NCI-H2196 treated with DMSO at 0.1 percent for 48 hours (cell line): ENCODE results near the gene BNIP2.
"Not testable (repeated sequence)": the region's sequence is repeated elsewhere in the genome, so short reads cannot be mapped to it uniquely, and the experiment has no call there.

Experiments used
- DNase-seq: peaks from one replicate; lab custom pipeline; 2025; ENCODE audit not compliant: unreplicated experiment; lab: John Stamatoyannopoulos, UW

BNIP2 gene

GRCh38 chr15:59642351-59642750 lies 46.8 kb downstream of the BNIP2 start:
- no peak for DNase-seq

- not testable (repeated sequence) for DNase-seq
Measured at GRCh38 chr15:59637507-59637906, 51.6 kb downstream of the BNIP2 start.

GRCh38 chr15:59636184-59636583 lies 52.9 kb downstream of the BNIP2 start:
- DNase-seq: no peak

- DNase-seq: no peak
Measured at GRCh38 chr15:59632714-59633113, 56.4 kb downstream of the BNIP2 start.

- DNase-seq: no peak
Measured at GRCh38 chr15:59622289-59622688, 66.8 kb downstream of the BNIP2 start.

- no peak for DNase-seq
Measured at GRCh38 chr15:59618406-59618805, 70.7 kb downstream of the BNIP2 start.

- no peak for DNase-seq
Measured at GRCh38 chr15:59616379-59616778, 72.7 kb downstream of the BNIP2 start.

- no peak for DNase-seq
Measured at GRCh38 chr15:59615661-59616060, 73.5 kb downstream of the BNIP2 start.

- DNase-seq: no peak
Measured at GRCh38 chr15:59614153-59614552, 75.0 kb downstream of the BNIP2 start.

GRCh38 chr15:59611276-59612260 lies 77.6 kb downstream of the BNIP2 start, which contains the start of gene GCNT3:
TSS of gene GCNT3 (plus strand) at chr15:59611783. CDS start at chr15:59618239, 6,456 bp downstream.
- DNase-seq: no peak

- DNase-seq: no peak
Measured at GRCh38 chr15:59609730-59610712, 79.1 kb downstream of the BNIP2 start.
